Mucosa of descending colon (tissue), 3 donors: ENCODE measurements around the gene OBSCN. TPM values are rescaled to one million over a fixed set of nuclear protein-coding genes. Genes with fewer than 3 reads are reported as not detected.
A peak's percentile ranks its signal among the peaks of the same experiment; 100 is the strongest.

ENCODE experiments used
- ATAC-seq: fragments of 200-7000 bp; cut with Tn5 transposase; one replicate; pipeline ENCODE4 v1.9.1; 2020; ENCODE audit warnings: mild to moderate bottlenecking, moderate library complexity
- DNase-seq, 3 donors: peaks; one replicate each; pipeline ENCODE4 v3.0.0-alpha.2; 2020
- H3K36me3 ChIP-seq: fragments of 200-600 bp; one replicate; pipeline ENCODE4 v1.8.0; 2021; ENCODE audit warnings: low read depth, mild to moderate bottlenecking
- H3K4me1 ChIP-seq: fragments of 200-600 bp; one replicate; pipeline ENCODE4 v1.8.0; 2021; ENCODE audit warnings: low read depth, mild to moderate bottlenecking
- H3K4me3 ChIP-seq: fragments of 200-600 bp; one replicate; pipeline ENCODE4 v1.8.0; 2021; ENCODE audit warnings: mild to moderate bottlenecking
- H3K9me3 ChIP-seq: fragments of 200-600 bp; one replicate; pipeline ENCODE4 v1.8.0; 2021; ENCODE audit warnings: mild to moderate bottlenecking
- CTCF ChIP-seq: fragments of 200-600 bp; IDR thresholded peaks from one replicate; pipeline ENCODE4 v1.8.0; 2022; ENCODE audit warnings: antibody characterized with exemption, mild to moderate bottlenecking
- intact Hi-C, 2 donors: fragments of 100-400 bp; cut with DNase I in 1 of 2; cut with micrococcal nuclease in 1 of 2; formaldehyde crosslinking; loops; one replicate each; pipeline versions ENCODE4 v1.11.0 to v1.11.1; 2022; cut with DNase I, micrococcal nuclease
- total RNA-seq, 3 donors: library from RNA; stranded (reverse); fragmentation: NEBNext Ultra II Directional in 2 of 3; extraction: Animal tissue kit (Norgen Biotek cat#: 25700) in 2 of 3; gene quantifications; one replicate each; pipeline versions ENCODE4 v1.2.1 to v1.2.4, GENCODE V29; 2021 to 2023
- donor health status: DM: no; HTN: no; CAD: no; lungs with moderate emphysema.
- donor health status: DM: no; HTN: no; CAD: no.
- donor health status: DM: no; HTN: yes; CAD: no.

The OBSCN gene
- total RNA-seq, 3 donors from 2014 or later = 4.2 to 30.9 (median 7.5) TPM

- no peak overlapping the region for H3K4me3 ChIP-seq
- no peaks in the 10 kb centered on the region for H3K36me3 ChIP-seq
- DNase-seq (no peak), ATAC-seq (no peak)
- no peaks in the 10 kb centered on the region for H3K4me1 ChIP-seq
- intact Hi-C loops = no loop called here
- TF ChIP-seq CTCF = no peak
- peaks cover 6% of the 10 kb centered on the region for H3K9me3 ChIP-seq
These were observed 110.3 kb downstream of the OBSCN start for GRCh38 chr1:228317891-228318810.

GRCh38 chr1:228318823-228319241 is 111.0 kb downstream of the OBSCN start:
- ATAC-seq (no peak), DNase-seq (no peak)
- Histone ChIP-seq H3K4me1 (no peaks in the 10 kb centered on the region), H3K4me3 (no peak overlapping the region), H3K9me3 (no peaks in the 10 kb centered on the region), H3K36me3 (no peaks in the 10 kb centered on the region)
- no peak for TF ChIP-seq CTCF
- intact Hi-C loops = no loop called here

- DNase-seq (no peak), ATAC-seq (no peak)
- H3K9me3 ChIP-seq = no peaks in the 10 kb centered on the region
- no peak overlapping the region for H3K4me3 ChIP-seq
- no peaks in the 10 kb centered on the region for H3K4me1 ChIP-seq
- no peaks in the 10 kb centered on the region for H3K36me3 ChIP-seq
- no peak for TF ChIP-seq CTCF
- intact Hi-C loops = no loop called here
These were observed 111.7 kb downstream of the OBSCN start for GRCh38 chr1:228319352-228320088.

GRCh38 chr1:228320394-228320793 is 112.5 kb downstream of the OBSCN start:
- no peak for ATAC-seq
- DNase-seq = no peak
- Histone ChIP-seq H3K36me3 (no peaks in the 10 kb centered on the region), H3K4me3 (no peak overlapping the region), H3K4me1 (no peaks in the 10 kb centered on the region), H3K9me3 (peaks cover 3% of the 10 kb centered on the region)
- TF ChIP-seq CTCF = no peak
- intact Hi-C loops = no loop called here

- Histone ChIP-seq H3K36me3 (no peaks in the 10 kb centered on the region), H3K4me1 (no peaks in the 10 kb centered on the region), H3K4me3 (no peak overlapping the region), H3K9me3 (peaks cover 3% of the 10 kb centered on the region)
- TF ChIP-seq CTCF = no peak
- DNase-seq = peak in 1 of 3 donors; percentile 17
- no peak for ATAC-seq
- intact Hi-C loops = no loop called here
These were observed 113.6 kb downstream of the OBSCN start for GRCh38 chr1:228321435-228321834.
